Suprapubic skin (tissue), 3 donors: ENCODE data around the gene FGF4.

Experiments used
- EP300 ChIP-seq: sonication (generic); formaldehyde crosslinking; IDR thresholded peaks from one replicate; pipeline ENCODE4 v1.6.1; 2017; ENCODE audit warnings: antibody characterized with exemption
- POLR2A ChIP-seq, 2 donors: fragments of 450-650 bp; IDR thresholded peaks; one replicate each; pipeline ENCODE4 v1.6.1; 2017; ENCODE audit warnings: antibody characterized with exemption in 2 of 2, mild to moderate bottlenecking in 2 of 2, moderate library complexity in 2 of 2
- TF ChIP-seq, protein P1 (sequence below), 2 donors: fragments of 200-600 bp in 1 of 2; fragments of 450-650 bp in 1 of 2; sonication (generic) in 1 of 2; IDR thresholded peaks; one replicate each; pipeline ENCODE4 v1.5.1; 2016 to 2019; ENCODE audit warnings: antibody characterized with exemption in 2 of 2, mild to moderate bottlenecking in 1 of 2, moderate library complexity in 1 of 2

DNA sequence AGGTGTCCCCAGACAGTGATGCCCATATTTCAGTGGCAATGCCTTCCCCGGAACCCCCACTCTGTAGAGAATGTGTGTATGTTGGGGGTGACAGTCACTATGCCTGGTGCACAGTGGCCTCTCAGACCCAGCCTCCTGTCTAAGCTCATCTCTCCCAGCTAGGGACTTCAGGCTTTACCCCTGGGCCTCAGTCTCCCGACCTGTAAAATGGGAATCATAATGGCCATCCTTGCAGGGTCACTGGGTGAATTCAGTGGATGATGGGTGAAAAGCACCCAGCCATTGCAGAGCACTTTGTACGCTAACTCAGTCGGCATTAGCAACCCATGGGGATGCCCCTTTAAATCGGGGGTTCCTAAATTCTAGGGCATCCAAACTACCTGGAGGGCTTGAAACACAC, 25.1 kb upstream of the FGF4 start:
- TF ChIP-seq, protein P1, sequence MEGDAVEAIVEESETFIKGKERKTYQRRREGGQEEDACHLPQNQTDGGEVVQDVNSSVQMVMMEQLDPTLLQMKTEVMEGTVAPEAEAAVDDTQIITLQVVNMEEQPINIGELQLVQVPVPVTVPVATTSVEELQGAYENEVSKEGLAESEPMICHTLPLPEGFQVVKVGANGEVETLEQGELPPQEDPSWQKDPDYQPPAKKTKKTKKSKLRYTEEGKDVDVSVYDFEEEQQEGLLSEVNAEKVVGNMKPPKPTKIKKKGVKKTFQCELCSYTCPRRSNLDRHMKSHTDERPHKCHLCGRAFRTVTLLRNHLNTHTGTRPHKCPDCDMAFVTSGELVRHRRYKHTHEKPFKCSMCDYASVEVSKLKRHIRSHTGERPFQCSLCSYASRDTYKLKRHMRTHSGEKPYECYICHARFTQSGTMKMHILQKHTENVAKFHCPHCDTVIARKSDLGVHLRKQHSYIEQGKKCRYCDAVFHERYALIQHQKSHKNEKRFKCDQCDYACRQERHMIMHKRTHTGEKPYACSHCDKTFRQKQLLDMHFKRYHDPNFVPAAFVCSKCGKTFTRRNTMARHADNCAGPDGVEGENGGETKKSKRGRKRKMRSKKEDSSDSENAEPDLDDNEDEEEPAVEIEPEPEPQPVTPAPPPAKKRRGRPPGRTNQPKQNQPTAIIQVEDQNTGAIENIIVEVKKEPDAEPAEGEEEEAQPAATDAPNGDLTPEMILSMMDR (IDR thresholded peaks at IDR 0.05): no peak
- TF ChIP-seq POLR2A (IDR thresholded peaks at IDR 0.05): no peak
- no peak for TF ChIP-seq EP300
